ENCODE data around the gene CASP6. TPM values are rescaled to one million over a fixed set of nuclear protein-coding genes. Genes with fewer than 3 reads are reported as not detected.

The CASP6 gene
- total RNA-seq, 2 experiments from 2014 or later: 8.1 to 9.2 TPM

DNA sequence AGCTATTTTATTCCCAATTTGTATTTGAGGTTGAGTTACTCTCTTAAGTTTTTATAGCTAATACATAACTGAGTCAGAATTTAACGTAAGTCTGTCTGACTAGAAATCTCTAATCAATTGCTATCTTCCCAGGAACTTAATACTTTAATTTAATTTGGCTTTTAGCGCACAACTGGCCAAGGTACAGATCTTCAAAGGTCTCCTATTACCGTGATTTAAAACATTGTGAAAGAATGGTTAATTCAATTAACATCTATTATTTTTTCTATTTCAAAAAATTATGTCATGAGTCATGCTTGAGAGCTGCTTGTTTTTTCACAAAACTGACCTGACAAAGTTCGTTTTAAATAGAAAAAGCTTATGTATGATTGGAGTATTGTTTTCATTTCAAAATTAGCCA is 48.6 kb upstream of the CASP6 start:
- no TSS peak for BruUV-seq (replicated peaks)
- intact Hi-C loops (cut with micrococcal nuclease; ENCODE audit: unreplicated experiment): no loop called here
- no peak overlapping the region for H3K4me2 ChIP-seq (ENCODE audit: low read length)
- CTCF ChIA-PET (ENCODE audit: unreplicated experiment): no interaction called here
- no peaks in the 10 kb centered on the region for H3K9me2 ChIP-seq (ENCODE audit: insufficient read depth, low read length)
- no peak overlapping the region for H2AFZ ChIP-seq (ENCODE audit: low read length)
- no peaks in the 10 kb centered on the region for H3K36me3 ChIP-seq (ENCODE audit: insufficient read depth, low read length)
- no peak overlapping the region for H3K27ac ChIP-seq (ENCODE audit: low read depth, low read length, poor library complexity, severe bottlenecking)
- no peaks in the 10 kb centered on the region for H3K4me1 ChIP-seq (ENCODE audit: insufficient read depth, low read length, poor library complexity, severe bottlenecking)
- TF ChIP-seq, protein P1, sequence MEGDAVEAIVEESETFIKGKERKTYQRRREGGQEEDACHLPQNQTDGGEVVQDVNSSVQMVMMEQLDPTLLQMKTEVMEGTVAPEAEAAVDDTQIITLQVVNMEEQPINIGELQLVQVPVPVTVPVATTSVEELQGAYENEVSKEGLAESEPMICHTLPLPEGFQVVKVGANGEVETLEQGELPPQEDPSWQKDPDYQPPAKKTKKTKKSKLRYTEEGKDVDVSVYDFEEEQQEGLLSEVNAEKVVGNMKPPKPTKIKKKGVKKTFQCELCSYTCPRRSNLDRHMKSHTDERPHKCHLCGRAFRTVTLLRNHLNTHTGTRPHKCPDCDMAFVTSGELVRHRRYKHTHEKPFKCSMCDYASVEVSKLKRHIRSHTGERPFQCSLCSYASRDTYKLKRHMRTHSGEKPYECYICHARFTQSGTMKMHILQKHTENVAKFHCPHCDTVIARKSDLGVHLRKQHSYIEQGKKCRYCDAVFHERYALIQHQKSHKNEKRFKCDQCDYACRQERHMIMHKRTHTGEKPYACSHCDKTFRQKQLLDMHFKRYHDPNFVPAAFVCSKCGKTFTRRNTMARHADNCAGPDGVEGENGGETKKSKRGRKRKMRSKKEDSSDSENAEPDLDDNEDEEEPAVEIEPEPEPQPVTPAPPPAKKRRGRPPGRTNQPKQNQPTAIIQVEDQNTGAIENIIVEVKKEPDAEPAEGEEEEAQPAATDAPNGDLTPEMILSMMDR (conservative IDR thresholded peaks at IDR 0.05; ENCODE audit: low read length): no peak
- TF ChIP-seq EZH2phosphoT487 (IDR thresholded peaks at IDR 0.05; ENCODE audit: borderline replicate concordance, low read depth, low read length): no peak
- H3K9me3 ChIP-seq (ENCODE audit: low read length): no peaks in the 10 kb centered on the region
- POLR2A ChIA-PET: interaction anchor here (0.8 kb wide), 1 partner anchor 50 kb away, joined by 3 read pairs; no protein-coding TSS in a partner anchor
- no peaks in the 10 kb centered on the region for H4K20me1 ChIP-seq (ENCODE audit: insufficient read depth, low read length)
- no peak for DNase-seq (ENCODE audit: low spot score)
- no peaks in the 10 kb centered on the region for H3K79me2 ChIP-seq (ENCODE audit: insufficient read depth, low read depth, low read length)
- H3K4me3 ChIP-seq (ENCODE audit: low read depth, low read length, poor library complexity, severe bottlenecking): no peak overlapping the region

GRCh38 chr4:109750652-109751244 is 47.5 kb upstream of the CASP6 start:
- TF ChIP-seq EZH2phosphoT487 (IDR thresholded peaks at IDR 0.05; ENCODE audit: borderline replicate concordance, low read depth, low read length): no peak
- TF ChIP-seq, protein P1 (conservative IDR thresholded peaks at IDR 0.05; ENCODE audit: low read length): no peak
- no peaks in the 10 kb centered on the region for H3K4me1 ChIP-seq (ENCODE audit: insufficient read depth, low read length, poor library complexity, severe bottlenecking)
- no peak overlapping the region for H2AFZ ChIP-seq (ENCODE audit: low read length)
- ChIA-PET POLR2A (no interaction called here), CTCF (ENCODE audit: unreplicated experiment) (no interaction called here)
- no peaks in the 10 kb centered on the region for H3K79me2 ChIP-seq (ENCODE audit: insufficient read depth, low read depth, low read length)
- no peak overlapping the region for H3K27ac ChIP-seq (ENCODE audit: low read depth, low read length, poor library complexity, severe bottlenecking)
- no peak overlapping the region for H3K4me3 ChIP-seq (ENCODE audit: low read depth, low read length, poor library complexity, severe bottlenecking)
- no peaks in the 10 kb centered on the region for H3K9me2 ChIP-seq (ENCODE audit: insufficient read depth, low read length)
- H3K9me3 ChIP-seq (ENCODE audit: low read length): no peaks in the 10 kb centered on the region
- H3K4me2 ChIP-seq (ENCODE audit: low read length): no peak overlapping the region
- H4K20me1 ChIP-seq (ENCODE audit: insufficient read depth, low read length): no peaks in the 10 kb centered on the region
- DNase-seq (ENCODE audit: low spot score): no peak
- intact Hi-C loops (cut with micrococcal nuclease; ENCODE audit: unreplicated experiment): no loop called here
- BruUV-seq (replicated peaks): no TSS peak
- no peaks in the 10 kb centered on the region for H3K36me3 ChIP-seq (ENCODE audit: insufficient read depth, low read length)

- intact Hi-C loops (cut with micrococcal nuclease; ENCODE audit: unreplicated experiment): no loop called here
- ChIA-PET POLR2A (interaction anchor here (0.7 to 0.9 kb wide), 2 partner anchors 732 to 1111 kb away, joined by 3 to 4 read pairs; no protein-coding TSS in a partner anchor), CTCF (ENCODE audit: unreplicated experiment) (no interaction called here)
- Histone ChIP-seq H3K4me2 (ENCODE audit: low read length) (no peak overlapping the region), H3K9me2 (ENCODE audit: insufficient read depth, low read length) (no peaks in the 10 kb centered on the region), H3K27ac (ENCODE audit: low read depth, low read length, poor library complexity, severe bottlenecking) (no peak overlapping the region), H4K20me1 (ENCODE audit: insufficient read depth, low read length) (no peaks in the 10 kb centered on the region), H2AFZ (ENCODE audit: low read length) (no peak overlapping the region), H3K4me1 (ENCODE audit: insufficient read depth, low read length, poor library complexity, severe bottlenecking) (no peaks in the 10 kb centered on the region), H3K36me3 (ENCODE audit: insufficient read depth, low read length) (no peaks in the 10 kb centered on the region), H3K79me2 (ENCODE audit: insufficient read depth, low read depth, low read length) (no peaks in the 10 kb centered on the region), H3K4me3 (ENCODE audit: low read depth, low read length, poor library complexity, severe bottlenecking) (no peak overlapping the region), H3K9me3 (ENCODE audit: low read length) (no peaks in the 10 kb centered on the region)
- no peak for DNase-seq (ENCODE audit: low spot score)
- no TSS peak for BruUV-seq (replicated peaks)
- TF ChIP-seq, protein P1 (conservative IDR thresholded peaks at IDR 0.05; ENCODE audit: low read length): no peak
- TF ChIP-seq EZH2phosphoT487 (IDR thresholded peaks at IDR 0.05; ENCODE audit: borderline replicate concordance, low read depth, low read length): no peak
Observed at GRCh38 chr4:109749388-109750082, 46.3 kb upstream of the CASP6 start.
